GM04504 (cell line): ENCODE data around the gene ADAM10.

Source experiments
- DNase-seq: peaks from one replicate; pipeline ENCODE4 v3.0.0-alpha.2; 2012; ENCODE audit warnings: low read depth

Gene ADAM10

GRCh38 chr15:58575045-58575786, 174.3 kb downstream of the ADAM10 start:
- DNase-seq, result no peak

DNA sequence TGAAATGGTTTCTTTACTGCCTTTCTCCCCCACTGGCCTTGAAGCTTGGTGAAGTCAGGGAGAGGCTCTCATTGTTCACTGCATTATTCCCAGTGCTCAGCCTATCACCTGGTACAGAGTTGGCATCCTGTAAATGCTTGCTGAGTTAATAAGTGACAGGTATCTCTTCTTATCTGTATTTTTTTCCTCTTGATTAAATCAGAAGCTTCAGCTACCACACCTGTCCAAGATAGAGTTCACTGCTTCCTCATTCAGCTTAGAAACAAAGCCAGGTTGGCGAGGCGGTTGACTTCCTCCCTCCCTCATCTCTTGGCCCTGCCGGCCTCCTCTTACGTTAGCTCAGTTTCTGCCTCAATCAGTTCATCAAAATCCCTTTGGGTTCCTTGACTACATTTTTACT, 174.9 kb downstream of the ADAM10 start:
- DNase-seq, result no peak

- no peak for DNase-seq
These were observed 176.2 kb downstream of the ADAM10 start for GRCh38 chr15:58573270-58573669.

DNA sequence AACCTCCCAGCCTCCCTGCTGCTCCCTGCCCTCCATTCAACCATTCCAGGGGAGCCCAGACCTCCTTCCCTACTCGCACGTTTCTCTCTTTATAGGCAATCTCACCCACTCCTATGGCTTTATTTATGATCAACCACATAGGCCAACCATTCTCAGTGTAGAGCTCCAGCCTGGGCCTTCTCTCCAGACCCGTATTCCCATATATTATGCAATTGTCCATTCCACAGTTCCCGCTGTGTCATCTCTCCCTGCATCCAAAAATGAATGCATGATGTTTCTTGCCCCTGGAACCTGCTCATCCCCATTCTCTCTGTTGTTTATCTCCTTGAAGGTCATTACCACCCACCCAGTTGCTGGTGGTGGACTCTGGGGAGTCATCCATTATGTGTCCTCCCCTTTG, 177.0 kb downstream of the ADAM10 start:
- DNase-seq, result no peak

GRCh38 chr15:58571491-58571890, 178.0 kb downstream of the ADAM10 start:
- no peak for DNase-seq

DNA sequence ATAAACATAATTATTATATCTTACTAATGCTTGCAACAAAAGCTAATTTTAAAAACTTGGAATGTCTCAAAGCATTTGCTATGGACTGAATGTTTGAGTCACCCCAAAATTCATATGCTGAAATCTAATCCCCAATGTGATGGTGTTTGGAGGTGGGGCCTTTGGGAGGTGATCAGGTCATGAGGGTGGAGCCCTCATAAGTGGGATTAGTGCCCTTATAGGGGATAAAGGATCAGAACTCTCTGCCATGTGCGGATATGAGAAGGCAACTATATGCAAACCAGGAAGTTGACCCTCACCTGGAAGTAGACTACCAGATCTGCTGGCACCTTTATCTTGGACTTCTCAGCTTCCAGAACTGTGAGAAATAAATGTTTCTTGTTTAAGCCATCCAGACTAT, 180.1 kb downstream of the ADAM10 start:
- no peak for DNase-seq

DNA sequence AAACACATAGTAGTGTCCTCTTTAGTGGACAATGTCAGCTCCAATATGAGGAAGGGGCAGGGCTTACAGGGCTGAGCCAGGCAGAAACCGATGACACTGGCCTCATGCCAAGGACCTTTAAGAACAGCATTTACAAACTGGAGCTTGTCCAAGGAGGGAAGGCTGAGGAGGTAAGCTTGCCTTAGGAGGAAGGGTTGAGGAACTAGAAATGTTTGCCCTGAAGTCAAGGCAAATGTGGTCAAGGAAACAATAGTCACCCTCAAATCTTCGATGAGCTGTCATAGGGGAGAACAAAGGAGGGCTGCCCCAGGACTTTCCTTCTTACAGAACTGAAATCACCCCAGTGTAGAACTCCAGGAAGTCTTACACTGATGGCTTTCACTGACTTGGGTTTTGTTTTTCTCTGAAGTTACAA, 181.3 kb downstream of the ADAM10 start:
- no peak for DNase-seq

DNA sequence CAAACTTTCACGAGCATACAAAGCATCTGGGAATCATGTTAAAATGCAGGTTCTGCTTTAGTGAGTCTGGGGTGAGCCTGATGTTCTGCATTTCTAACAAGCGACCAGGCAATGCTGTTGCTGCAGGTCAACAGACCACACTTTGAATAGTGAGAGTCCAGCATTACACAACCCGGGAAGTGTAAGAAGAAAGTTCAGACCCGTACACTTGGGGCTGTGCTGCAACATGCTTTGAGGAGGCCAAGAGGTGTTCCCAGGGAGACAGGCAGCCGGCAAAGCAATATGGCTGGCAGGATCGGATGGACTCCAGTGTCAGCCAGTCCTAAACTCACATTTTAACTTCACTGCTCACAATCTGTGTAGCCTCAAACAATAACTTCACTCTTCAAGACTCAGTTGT, 183.5 kb downstream of the ADAM10 start:
- no peak for DNase-seq

- DNase-seq, result no peak
These were observed 183.9 kb downstream of the ADAM10 start for GRCh38 chr15:58565619-58566018.

- DNase-seq, result no peak
These were observed 184.5 kb downstream of the ADAM10 start for GRCh38 chr15:58564981-58565380.

GRCh38 chr15:58562135-58562534, 187.4 kb downstream of the ADAM10 start:
- DNase-seq, result no peak

DNA sequence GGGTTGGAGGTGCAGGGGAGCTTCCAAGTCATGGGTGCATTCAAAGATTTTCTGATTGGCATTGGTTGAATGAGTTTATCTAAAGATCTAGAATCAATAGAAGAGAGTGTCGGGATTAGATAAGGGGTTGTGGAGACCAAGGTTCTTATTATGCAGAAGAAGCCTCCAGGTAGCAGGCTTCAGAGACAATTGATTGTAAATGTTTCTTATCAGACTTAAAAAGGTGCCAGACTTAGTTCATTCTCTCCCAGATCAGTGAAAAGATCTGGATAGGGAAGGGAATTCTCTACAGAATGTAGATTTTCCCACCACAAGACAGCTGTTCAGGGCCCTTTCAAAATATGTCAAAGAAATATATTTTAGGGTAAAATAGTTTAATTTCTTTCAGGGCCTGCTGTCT, 188.2 kb downstream of the ADAM10 start:
- no peak for DNase-seq

DNA sequence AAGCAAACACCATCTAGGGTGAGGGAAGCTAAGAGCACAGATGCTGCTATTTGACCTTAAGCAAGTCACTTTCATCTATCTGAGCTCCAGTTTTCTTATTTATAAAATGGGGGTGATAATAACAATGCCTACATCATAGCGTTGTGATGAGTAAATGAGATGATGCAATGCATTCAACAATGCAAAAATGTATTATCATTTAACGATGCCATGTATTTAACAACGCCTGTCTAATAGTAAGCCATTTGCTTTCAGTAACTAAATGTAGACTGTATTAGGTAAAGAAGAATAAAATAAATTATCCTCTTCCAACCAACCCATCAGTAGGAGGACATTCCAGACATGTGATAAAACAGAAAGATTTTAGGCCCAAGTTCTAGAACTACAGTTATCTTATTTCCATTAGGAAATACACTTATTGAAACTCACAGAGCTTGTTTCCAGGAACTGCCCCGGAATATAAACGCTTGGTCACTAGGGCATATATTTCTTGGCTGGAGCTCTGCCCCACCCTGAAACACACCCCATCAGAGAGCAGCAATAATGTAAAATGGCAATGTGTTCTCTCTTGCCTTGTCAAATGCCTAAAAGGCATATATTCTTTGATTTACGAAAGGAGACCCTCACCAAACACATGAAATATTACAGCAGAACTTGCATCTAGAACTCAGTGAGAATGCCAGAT, 189.5 kb downstream of the ADAM10 start:
- no peak for DNase-seq

DNA sequence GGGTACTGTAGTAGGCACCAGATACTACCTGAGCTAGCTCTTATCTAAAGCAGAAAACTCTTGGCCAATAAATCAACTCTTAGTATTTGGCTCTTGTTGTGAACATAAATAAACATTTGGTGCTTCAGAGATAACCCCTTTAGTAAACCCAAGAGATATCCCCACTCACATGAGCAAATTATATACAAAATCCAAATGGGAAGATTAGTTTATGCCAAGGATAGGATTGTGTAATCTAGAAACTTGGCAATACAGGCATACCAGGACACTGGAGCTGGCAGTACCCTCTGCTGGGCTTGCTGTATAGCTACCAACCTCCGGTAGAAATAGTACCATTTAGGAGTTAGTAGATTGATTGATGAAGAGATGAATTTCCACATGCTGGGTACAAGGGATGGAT, 190.7 kb downstream of the ADAM10 start:
- no peak for DNase-seq

- no peak for DNase-seq
These were observed 193.0 kb downstream of the ADAM10 start for GRCh38 chr15:58556541-58556940.

DNA sequence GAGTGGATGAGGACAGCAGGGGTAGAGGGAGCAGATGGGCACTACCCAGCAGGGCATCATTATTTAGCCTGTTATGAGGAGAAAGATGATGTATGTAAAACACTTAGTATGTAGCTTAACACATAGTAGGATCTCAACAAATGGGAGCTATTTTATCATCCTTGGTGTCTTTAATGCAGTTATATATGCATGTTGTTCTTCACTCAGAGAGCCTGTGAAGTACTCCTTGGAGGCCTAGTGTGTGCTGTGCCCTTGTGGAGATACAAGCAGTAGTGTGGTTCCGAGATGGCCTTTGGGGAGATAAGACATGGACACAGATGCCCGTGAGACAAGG, 193.5 kb downstream of the ADAM10 start:
- DNase-seq, result no peak

DNA sequence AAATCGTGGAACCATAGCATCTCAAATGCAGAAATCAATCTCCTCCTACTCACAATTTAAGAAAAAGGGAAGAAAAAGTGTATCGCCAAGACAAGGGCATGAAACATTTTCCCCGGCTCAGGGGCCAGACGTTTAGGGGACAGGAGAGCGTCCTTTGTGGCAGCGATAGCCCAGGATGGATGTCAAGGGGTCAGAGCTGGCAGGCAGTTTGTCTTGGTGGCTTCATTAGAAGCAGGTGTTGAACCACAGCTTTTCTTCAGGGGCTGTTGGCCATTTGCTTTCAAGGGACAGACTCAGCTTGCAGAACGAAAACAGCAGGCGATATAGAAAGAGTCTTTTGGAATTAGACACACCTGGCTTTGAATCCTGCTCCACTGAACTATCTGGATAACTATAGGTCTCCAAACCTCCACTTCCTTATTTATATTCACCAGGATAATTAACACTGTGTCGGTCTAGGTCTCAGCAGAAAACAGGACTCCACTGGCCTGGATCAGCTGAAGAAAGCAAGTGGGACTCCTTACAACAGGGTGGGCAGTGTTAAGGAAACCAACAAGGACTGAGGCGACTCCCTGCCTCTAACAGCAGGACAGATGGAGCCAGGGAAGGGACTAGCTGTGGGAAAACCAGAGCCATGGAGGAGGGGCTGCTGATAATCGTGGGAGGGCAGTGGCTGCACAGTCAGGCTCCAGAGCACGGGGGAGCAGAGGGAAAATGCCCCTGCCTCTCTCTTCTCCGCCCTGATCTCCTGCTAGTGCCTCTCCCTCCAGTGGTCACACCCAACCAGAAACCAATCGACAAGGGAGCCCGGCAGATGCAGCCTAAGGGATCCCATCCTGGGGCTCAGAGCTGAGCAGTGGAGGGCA, 194.1 kb downstream of the ADAM10 start:
- DNase-seq, result no peak

DNA sequence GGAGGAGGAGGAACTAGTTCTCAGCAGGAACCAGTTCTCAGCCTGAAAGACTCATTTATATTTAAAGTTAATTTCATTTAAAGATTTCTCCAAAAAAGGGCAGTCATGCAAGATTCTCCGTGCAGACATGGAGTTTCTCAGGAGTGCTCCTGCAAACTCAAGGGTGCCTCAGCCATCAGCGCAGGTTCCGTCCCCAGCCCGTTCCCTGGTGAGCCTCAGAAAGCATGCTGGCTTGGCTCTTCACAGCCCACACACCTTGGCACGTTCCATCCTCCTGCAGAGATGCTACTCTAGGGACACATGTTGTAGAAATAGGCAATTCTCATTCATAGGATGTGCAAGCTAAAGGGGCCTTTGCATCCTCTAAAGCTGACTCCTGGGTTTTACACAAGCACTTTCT, 194.7 kb downstream of the ADAM10 start:
- no peak for DNase-seq

GRCh38 chr15:58553365-58553918, 196.1 kb downstream of the ADAM10 start:
- DNase-seq, result no peak

GRCh38 chr15:58552505-58553364, 196.8 kb downstream of the ADAM10 start:
- no peak for DNase-seq

DNA sequence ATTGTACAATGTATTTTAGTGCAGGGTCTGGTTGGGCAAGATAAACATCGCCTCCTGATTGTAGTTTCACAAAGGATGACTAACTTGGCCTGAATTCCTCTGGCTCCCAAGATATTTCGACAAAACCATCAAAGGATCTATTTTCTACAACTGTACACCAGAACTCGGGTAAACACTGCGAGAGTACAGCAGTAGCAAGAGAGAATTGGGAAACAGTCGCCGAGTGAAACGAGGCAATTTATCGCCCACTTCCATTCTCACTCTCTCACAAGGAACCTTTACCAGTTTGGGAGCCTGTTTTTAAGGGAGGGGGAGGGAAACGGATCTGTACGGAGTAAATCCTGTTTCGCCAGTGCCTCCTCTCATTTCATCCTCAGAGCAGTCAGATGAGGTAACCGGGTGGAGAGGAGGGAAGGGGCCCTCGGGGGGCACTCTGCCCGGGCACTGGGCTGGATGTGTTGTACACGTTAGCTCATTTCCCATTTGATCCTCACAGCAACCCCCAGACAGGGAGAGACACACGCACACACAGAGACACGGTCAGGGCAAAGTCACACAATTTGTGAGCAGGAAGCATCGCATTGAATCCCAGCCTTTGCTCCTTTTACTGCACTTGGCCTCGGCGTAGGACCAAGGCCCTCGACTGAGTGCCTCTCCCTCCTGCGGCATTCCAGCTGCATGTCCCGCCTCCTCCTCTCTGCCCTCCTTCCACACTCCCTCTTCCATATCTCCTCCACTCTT, 197.6 kb downstream of the ADAM10 start:
- DNase-seq, result peak; percentile 85
